ENCODE measurements around the gene MYO1D. TPM values are rescaled to one million over a fixed set of nuclear protein-coding genes. Genes with fewer than 3 reads are reported as not detected.

The MYO1D gene
- total and polyA plus RNA-seq, 2 donors (not counting 3 experiments of a cell fraction or from before 2014, with no cell fraction given): 37.8 to 85.5 TPM

DNA sequence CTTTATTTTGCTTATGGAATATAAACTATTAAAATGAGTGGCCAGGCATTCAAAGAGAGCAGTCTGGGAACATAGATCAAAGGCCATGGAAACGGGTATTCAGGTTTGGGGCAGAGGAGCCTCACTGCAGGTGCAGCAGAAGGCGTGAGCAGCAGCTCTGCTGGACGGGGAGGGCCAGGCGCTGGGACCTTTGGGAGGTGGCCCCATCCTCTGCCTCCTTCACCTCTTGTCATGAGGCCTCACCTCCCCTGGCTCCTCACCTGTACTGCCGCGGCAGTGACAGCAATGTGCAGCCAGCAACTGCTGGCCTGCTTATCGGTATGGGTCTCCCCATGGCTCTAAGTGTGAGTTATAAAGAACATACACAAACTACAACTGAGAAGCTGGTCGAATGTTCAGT is 280.7 kb downstream of the MYO1D start:
- H3K79me2 ChIP-seq (ENCODE audit: control insufficient read depth, insufficient read depth, low read length): no peaks in the 10 kb centered on the region
- no peaks in the 10 kb centered on the region for H3K4me1 ChIP-seq (ENCODE audit: control insufficient read depth, extremely low read depth, insufficient read depth, low read length)
- no TSS peak for BruUV-seq (replicated peaks)
- POLR2A ChIA-PET: no interaction called here
- no peaks in the 10 kb centered on the region for H3K9me1 ChIP-seq (replicated peaks; ENCODE audit: control insufficient read depth, extremely low read depth, insufficient read depth, low read length)
- H3K4me2 ChIP-seq (ENCODE audit: insufficient read depth, low read length): no peak overlapping the region
- no peak overlapping the region for H2AFZ ChIP-seq (ENCODE audit: low read depth, low read length)
- H4K20me1 ChIP-seq (replicated peaks; ENCODE audit: control insufficient read depth, extremely low read depth, insufficient read depth, low read length): no peaks in the 10 kb centered on the region
- CTCF ChIA-PET: interaction anchor here (0.5 to 1.4 kb wide), 2 partner anchors 11 to 440 kb away, joined by 3 to 4 read pairs; no protein-coding TSS in a partner anchor
- dilution Hi-C loops (cut with MboI; ENCODE audit: extremely low pct_ligation_motif_present, low sequenced_read_pairs) (no loop called here), intact Hi-C loops (cut with micrococcal nuclease) (no loop called here)
- H3K36me3 ChIP-seq (ENCODE audit: control insufficient read depth in 2 of 2, extremely low read depth in 1 of 2, insufficient read depth in 2 of 2, low read length in 2 of 2): no peaks in the 10 kb centered on the region
- DNase-seq (ENCODE audit: low read depth, low spot score): no peak
- no peak overlapping the region for H3K27ac ChIP-seq (ENCODE audit: insufficient read depth, low read depth, low read length)
- no peak for FAIRE-seq
- H3K9ac ChIP-seq (replicated peaks; ENCODE audit: extremely low read depth, insufficient read depth, low read length): no peak overlapping the region
- H3K27me3 ChIP-seq (ENCODE audit: control insufficient read depth in 2 of 2, insufficient read depth in 2 of 2, low read length in 2 of 2): no peaks in the 10 kb centered on the region
- no peak overlapping the region for H3K4me3 ChIP-seq (replicated peaks in 1 of 3; ENCODE audit: insufficient read depth in 1 of 3, low read depth in 1 of 3, low read length in 3 of 3)
- TF ChIP-seq EZH2 (IDR thresholded peaks at IDR 0.05; ENCODE audit: borderline replicate concordance, low read depth, low read length, severe bottlenecking): no peak
- no peak for TF ChIP-seq MYC (IDR thresholded peaks at IDR 0.05; ENCODE audit: low read depth, low read length)
- TF ChIP-seq, protein P1, sequence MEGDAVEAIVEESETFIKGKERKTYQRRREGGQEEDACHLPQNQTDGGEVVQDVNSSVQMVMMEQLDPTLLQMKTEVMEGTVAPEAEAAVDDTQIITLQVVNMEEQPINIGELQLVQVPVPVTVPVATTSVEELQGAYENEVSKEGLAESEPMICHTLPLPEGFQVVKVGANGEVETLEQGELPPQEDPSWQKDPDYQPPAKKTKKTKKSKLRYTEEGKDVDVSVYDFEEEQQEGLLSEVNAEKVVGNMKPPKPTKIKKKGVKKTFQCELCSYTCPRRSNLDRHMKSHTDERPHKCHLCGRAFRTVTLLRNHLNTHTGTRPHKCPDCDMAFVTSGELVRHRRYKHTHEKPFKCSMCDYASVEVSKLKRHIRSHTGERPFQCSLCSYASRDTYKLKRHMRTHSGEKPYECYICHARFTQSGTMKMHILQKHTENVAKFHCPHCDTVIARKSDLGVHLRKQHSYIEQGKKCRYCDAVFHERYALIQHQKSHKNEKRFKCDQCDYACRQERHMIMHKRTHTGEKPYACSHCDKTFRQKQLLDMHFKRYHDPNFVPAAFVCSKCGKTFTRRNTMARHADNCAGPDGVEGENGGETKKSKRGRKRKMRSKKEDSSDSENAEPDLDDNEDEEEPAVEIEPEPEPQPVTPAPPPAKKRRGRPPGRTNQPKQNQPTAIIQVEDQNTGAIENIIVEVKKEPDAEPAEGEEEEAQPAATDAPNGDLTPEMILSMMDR (IDR thresholded peaks at IDR 0.05; ENCODE audit: extremely low read depth in 1 of 2, insufficient read depth in 1 of 2, low read depth in 1 of 2, low read length in 2 of 2): no peak
- no peak for TF ChIP-seq POLR2AphosphoS5 (IDR thresholded peaks at IDR 0.05; ENCODE audit: insufficient read depth, low read depth, low read length)
- TF ChIP-seq POLR2A (IDR thresholded peaks at IDR 0.05; ENCODE audit: low read depth, low read length): no peak
- no peak for TF ChIP-seq GATA2 (IDR thresholded peaks at IDR 0.05; ENCODE audit: insufficient read depth, insufficient read length, low read depth, low read length)
- no peak for TF ChIP-seq JUN (IDR thresholded peaks at IDR 0.05; ENCODE audit: borderline replicate concordance, insufficient read depth, insufficient read length, low read depth)
- no peaks in the 10 kb centered on the region for H3K9me3 ChIP-seq (replicated peaks; ENCODE audit: control insufficient read depth, insufficient read depth, low read length)
